Cardiac muscle cell (in vitro differentiated cells and primary cell): Measurements from ENCODE around the gene PCDH7. TPM values are rescaled to one million over a fixed set of nuclear protein-coding genes. Genes with fewer than 3 reads are reported as not detected.

Source experiments
- DNase-seq, 2 donors: peaks; one replicate each; pipeline versions ENCODE4 v3.0.0 to v3.0.0-alpha.2; 2010 to 2017; ENCODE audit warnings: low read depth in 1 of 2, low spot score in 1 of 2
- H3K27ac ChIP-seq: fragments of 200-600 bp; sonication (generic); 2 replicates; pipeline ENCODE4 v1.5.1; 2016
- H3K27me3 ChIP-seq: fragments of 200-600 bp; sonication (generic); 2 replicates; pipeline ENCODE4 v1.6.0; 2016; ENCODE audit warnings: control low read depth
- H3K36me3 ChIP-seq: fragments of 200-600 bp; sonication (generic); 2 replicates; pipeline ENCODE4 v1.5.1; 2016; ENCODE audit warnings: control low read depth
- H3K4me1 ChIP-seq: fragments of 200-600 bp; sonication (generic); 2 replicates; pipeline ENCODE4 v1.8.1; 2017; ENCODE audit warnings: low read depth, mild to moderate bottlenecking, mixed run types
- H3K4me3 ChIP-seq: fragments of 200-600 bp; sonication (generic); 2 replicates; pipeline ENCODE4 v1.5.1; 2016; ENCODE audit warnings: mild to moderate bottlenecking
- H3K9me3 ChIP-seq: fragments of 200-600 bp; sonication (generic); 2 replicates; pipeline ENCODE4 v1.5.1; 2017; ENCODE audit warnings: low read depth, mild to moderate bottlenecking, control low read depth
- polyA plus RNA-seq: library from polyadenylated mRNA; unstranded; fragments of >200 nt; fragmentation: Nextera tagmentation; extraction: Ambion mirVana; gene quantifications from 2 replicates; pipeline ENCODE4 v1.2.1, GENCODE V29; 2016
- total RNA-seq: library from RNA; depleted of rRNA; stranded (reverse); fragments of >200 nt; gene quantifications from 2 replicates; pipeline ENCODE4 v1.2.3, GENCODE V29; 2016
- TF ChIP-seq, protein P1 (sequence below): IDR thresholded peaks from 2 replicates; pipeline ENCODE4 v1.5.1; 2012; ENCODE audit warnings: low read depth, mild to moderate bottlenecking, low read length

Gene PCDH7
- total and polyA plus RNA-seq, 2 experiments from 2014 or later, result 56.2 to 206 TPM

DNA sequence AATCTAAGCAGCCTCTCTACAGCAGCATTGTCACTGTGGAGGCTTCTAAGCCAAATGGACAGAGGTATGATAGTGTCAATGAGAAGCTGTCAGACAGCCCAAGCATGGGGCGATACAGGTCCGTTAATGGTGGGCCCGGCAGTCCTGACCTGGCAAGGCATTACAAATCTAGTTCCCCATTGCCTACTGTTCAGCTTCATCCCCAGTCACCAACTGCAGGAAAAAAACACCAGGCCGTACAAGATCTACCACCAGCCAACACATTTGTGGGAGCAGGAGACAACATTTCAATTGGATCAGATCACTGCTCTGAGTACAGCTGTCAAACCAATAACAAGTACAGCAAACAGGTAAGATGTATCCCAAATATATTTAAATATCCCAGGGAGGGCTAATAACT is 4.1 kb downstream of the PCDH7 start:
- DNase-seq, result peak in 1 of 2 donors; percentile 40
- Histone ChIP-seq H3K27me3 (no peaks in the 10 kb centered on the region), H3K9me3 (no peaks in the 10 kb centered on the region), H3K4me3 (peak overlapping the region; percentile 92), H3K36me3 (no peaks in the 10 kb centered on the region), H3K4me1 (peaks cover 20% of the 10 kb centered on the region), H3K27ac (no peak overlapping the region)
- TF ChIP-seq, protein P1, sequence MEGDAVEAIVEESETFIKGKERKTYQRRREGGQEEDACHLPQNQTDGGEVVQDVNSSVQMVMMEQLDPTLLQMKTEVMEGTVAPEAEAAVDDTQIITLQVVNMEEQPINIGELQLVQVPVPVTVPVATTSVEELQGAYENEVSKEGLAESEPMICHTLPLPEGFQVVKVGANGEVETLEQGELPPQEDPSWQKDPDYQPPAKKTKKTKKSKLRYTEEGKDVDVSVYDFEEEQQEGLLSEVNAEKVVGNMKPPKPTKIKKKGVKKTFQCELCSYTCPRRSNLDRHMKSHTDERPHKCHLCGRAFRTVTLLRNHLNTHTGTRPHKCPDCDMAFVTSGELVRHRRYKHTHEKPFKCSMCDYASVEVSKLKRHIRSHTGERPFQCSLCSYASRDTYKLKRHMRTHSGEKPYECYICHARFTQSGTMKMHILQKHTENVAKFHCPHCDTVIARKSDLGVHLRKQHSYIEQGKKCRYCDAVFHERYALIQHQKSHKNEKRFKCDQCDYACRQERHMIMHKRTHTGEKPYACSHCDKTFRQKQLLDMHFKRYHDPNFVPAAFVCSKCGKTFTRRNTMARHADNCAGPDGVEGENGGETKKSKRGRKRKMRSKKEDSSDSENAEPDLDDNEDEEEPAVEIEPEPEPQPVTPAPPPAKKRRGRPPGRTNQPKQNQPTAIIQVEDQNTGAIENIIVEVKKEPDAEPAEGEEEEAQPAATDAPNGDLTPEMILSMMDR, result no peak

DNA sequence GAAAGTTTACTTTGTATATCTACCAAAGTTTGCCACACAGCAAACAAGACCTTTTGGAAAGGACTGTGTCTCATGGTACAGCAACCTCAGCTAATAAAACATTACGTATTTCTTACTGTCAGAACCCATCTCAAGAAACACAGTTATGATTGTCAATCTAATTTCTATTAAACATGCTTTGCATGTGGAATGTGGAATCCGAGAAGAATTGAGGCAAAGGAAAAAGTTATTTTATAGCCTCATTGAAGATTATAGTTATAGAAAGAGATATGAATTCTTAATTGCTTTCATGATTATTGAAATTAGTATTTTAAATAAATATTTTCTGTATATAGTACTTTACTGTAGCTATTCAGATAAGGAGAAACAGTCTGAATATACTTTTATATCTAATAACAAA is 5.4 kb downstream of the PCDH7 start:
- H3K36me3 ChIP-seq, result no peaks in the 10 kb centered on the region
- no peak overlapping the region for H3K27ac ChIP-seq
- H3K9me3 ChIP-seq, result no peaks in the 10 kb centered on the region
- H3K4me3 ChIP-seq, result peak overlapping the region; percentile 92
- H3K4me1 ChIP-seq, result peaks cover 23% of the 10 kb centered on the region
- TF ChIP-seq, protein P1, result no peak
- DNase-seq, result no peak
- no peaks in the 10 kb centered on the region for H3K27me3 ChIP-seq

DNA sequence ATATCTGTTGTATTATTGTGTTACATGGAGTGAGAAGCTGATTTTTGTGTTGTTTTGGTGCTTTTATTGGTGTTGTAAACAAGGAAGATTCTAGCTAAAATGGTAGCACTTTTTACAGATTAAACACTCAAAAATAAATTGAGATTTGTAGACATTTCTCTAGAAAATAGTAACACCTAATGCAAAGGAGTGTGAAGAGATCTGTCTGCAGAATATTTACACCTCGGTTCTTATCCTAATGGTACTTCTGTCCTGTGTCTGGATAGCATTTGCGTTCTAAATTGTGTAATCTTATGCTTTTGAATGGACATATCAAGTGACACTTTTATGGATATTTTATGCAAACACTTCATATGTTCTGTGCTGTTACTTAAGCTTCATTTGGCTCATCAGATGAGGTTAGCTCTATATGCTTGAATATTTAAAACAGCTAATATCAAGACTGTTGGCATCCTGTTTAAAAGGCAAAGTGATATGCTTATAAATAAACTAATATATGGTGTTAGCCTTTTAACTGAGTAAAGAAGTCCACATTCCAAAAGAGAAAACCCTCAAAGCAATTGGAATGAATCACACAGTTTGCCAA is 6.0 kb downstream of the PCDH7 start:
- H3K27ac ChIP-seq, result no peak overlapping the region
- H3K27me3 ChIP-seq, result no peaks in the 10 kb centered on the region
- peaks cover 25% of the 10 kb centered on the region for H3K4me1 ChIP-seq
- TF ChIP-seq, protein P1, result no peak
- H3K36me3 ChIP-seq, result no peaks in the 10 kb centered on the region
- no peak for DNase-seq
- H3K4me3 ChIP-seq, result peak overlapping the region; percentile 92
- H3K9me3 ChIP-seq, result no peaks in the 10 kb centered on the region

DNA sequence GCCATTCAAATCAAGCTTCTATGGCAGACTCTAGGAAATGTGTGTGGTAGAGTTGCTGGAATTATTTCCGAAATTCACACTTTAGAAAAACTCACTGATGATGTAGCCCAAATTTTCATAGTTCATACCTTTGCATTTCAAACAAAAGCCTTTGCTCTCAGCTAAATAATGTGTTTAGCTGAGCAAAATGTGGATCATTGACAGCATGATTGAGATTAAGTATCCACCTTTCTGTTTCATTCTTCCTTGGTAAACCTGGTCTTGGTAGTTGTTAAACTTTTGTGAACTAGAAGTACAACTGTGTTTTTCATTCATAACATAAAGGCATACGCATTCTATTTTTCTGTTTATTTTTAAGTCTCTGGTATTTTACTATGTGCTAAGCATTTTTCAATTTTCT is 7.2 kb downstream of the PCDH7 start:
- Histone ChIP-seq H3K36me3 (peaks cover 10% of the 10 kb centered on the region), H3K4me1 (peaks cover 25% of the 10 kb centered on the region), H3K27me3 (no peaks in the 10 kb centered on the region), H3K27ac (no peak overlapping the region), H3K9me3 (no peaks in the 10 kb centered on the region), H3K4me3 (peak overlapping the region; percentile 92)
- DNase-seq, result no peak
- TF ChIP-seq, protein P1, result no peak

DNA sequence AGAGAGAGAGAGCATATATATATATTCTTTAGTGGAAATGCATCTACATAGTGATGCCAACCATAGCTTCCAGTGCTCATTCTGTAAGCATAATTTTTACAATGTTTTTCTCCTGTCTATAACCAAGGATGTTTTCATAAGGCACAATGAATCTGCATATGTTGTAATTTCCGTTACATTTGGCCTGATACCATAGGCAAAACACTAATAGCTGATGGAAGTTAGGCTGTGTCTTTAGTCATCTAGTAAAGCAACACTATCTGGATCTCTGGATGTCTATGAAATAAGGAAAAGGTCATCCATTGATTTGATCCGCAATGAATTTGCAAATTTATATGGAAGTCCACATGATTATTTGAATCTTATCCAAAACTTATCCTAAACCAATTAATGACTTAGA is 8.1 kb downstream of the PCDH7 start:
- H3K4me1 ChIP-seq, result peaks cover 25% of the 10 kb centered on the region
- TF ChIP-seq, protein P1, result no peak
- H3K4me3 ChIP-seq, result no peak overlapping the region

More for the DNA sequence above, 8.1 kb downstream of the PCDH7 start:
- H3K27me3 ChIP-seq, result no peaks in the 10 kb centered on the region
- no peak overlapping the region for H3K27ac ChIP-seq
- no peaks in the 10 kb centered on the region for H3K9me3 ChIP-seq
- no peak for DNase-seq
- H3K36me3 ChIP-seq, result peaks cover 10% of the 10 kb centered on the region
